NCI-H128 (cell line): ENCODE measurements around the gene NDUFAF2.
"Not testable (repeated sequence)": the region's sequence is repeated elsewhere in the genome, so short reads cannot be mapped to it uniquely, and the experiment has no call there.

Source experiments
- DNase-seq: peaks from one replicate; lab custom pipeline; 2025; ENCODE audit not compliant: unreplicated experiment; lab: John Stamatoyannopoulos, UW

The NDUFAF2 gene

DNA sequence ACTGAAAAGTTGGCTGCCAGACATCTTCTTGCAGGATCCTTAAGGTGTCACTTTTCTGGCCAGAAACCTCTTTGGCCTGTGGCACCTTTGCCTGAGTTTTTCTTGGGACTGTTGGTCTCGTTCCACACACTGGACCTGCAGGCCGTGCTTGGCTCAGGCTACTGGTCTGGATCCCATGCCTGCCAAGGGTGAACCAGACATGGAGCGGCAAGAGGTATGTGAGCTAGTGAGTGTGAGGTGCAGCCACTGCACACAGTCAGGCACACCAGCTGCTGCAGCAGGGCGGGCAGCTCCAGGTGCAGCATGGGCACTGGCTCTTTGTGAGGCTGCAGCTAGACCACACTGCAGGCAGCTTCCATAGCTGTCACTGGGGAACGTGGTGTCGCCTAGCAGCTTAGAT, 47.9 kb downstream of the NDUFAF2 start:
- no peak for DNase-seq

DNA sequence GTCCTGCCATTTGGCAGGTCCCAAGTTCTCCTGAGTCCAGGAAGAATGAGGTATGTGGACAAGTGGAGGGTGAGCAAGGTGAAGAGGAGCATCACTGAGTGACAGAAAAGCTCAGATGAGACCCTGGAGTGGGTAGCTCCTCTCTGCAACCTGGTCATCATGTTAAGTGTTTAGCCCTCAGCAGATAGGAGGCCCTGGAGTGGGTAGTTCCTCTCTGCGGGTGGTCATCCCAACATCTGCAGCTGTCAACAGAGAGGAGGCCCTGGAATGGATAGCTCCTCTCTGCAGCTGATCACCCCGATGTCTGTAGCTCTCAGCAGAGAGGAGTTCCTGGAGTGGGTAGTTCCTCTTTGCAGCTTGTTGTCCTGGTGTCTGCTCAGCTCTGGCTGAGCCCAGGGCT, 48.4 kb downstream of the NDUFAF2 start:
- DNase-seq: no peak

DNA sequence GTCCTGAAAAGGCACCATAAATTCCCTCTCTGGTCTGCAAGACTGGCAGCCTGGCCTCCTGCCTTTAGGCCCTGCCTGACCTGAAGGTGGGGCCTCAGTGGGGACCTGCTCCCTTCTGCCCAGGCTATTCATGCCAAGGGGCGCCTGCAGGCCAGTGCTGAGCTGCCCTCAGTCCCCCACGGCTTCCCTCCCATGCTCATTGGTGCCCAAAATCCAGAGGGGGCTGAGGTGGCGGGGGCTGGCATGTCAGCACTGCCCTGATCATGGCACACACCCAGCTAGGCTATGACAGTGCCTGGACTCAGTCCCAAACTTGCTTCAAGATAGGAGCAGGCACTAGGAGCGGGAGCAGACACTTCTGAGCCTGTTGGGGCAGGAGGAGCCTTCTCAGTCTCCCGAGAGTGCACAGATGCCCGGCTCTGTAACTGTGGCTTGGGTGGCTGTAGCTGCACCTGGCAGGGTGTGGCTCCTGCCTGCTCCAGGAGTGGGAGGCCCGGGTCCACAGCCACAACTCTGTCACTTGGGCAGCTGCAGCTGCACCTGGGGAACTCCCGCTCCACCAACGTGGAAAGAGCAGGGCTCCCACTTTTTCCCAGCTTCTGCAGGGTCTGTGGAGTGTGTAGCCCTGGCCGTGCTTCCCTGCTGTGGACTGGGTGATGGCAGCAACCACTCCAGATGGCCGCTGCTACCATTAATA, 49.0 kb downstream of the NDUFAF2 start:
- DNase-seq: no peak

DNA sequence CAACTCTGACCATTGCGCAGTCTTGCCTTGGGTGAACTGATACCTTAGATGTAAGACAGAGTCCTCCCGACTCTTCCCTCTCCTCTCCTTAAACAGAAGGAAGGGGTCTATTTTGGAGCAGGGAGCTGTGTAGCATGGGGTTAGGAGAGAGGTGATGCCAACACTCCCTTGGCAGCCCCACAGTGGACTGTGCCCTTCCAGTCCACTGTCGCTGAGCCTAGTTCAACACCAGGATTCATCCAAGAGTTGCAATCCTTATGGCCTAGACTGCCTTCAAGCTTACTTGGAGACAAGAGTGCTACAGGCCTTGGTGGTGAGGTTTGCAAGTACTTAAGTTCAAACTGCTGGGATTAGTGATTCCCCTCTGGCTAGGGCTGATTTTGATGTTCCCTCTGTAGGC, 51.4 kb downstream of the NDUFAF2 start:
- DNase-seq: no peak

DNA sequence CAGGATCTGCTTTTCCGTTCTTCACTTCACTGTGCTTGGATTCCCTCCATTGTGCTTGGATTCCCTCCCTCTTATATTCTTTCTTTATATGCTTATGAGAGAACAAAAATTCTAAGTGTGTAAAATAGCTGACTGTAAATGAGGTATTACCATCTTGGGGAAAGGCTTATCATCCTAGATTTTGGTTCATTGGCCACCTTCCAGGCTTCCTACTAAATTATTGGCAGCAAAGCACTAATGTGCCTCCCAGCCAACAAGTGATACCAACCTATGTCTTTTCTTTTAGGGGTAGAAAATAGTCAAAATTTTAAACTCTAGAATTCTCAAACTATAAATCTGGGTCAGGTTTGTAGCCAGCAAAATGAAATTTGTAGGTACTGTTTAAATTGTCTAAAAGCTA, 52.7 kb downstream of the NDUFAF2 start:
- no peak for DNase-seq

DNA sequence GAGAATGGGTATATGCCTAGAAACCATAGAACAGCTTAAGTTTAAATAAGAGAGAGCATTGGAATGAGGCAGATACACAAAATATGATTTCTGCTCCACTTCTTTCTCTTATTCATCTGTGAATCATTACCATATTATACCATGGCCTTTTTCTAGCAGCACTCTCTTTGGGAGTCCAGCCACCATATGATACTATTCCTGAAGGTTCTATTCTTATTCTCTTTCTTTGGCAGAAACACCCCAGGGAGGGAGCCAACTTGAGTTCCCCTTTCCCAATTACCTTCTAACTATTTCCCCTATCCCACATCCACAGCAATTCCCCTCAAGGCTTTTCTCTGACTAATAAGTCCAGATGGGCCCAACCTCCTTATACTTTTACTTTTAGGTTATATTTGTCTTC, 55.9 kb downstream of the NDUFAF2 start:
- no peak for DNase-seq

DNA sequence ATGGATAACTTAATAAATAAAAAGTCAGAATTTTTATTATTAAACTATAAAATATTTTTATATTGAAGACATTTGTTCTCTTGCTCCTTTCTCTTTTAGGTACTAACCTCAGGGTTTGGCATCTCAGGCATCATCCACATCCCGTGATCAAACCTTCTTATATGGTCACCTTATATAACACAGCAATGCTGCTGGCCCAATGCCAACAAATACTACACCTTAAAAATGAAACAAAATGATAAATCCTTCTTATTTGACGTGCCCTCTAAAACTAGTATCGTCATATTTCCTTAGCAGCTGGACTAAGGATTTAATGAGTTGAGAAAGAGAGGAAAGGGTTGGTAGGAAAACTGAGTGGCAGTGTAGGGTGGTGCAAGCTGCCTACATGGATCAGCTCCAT, 56.6 kb downstream of the NDUFAF2 start:
- DNase-seq: no peak

DNA sequence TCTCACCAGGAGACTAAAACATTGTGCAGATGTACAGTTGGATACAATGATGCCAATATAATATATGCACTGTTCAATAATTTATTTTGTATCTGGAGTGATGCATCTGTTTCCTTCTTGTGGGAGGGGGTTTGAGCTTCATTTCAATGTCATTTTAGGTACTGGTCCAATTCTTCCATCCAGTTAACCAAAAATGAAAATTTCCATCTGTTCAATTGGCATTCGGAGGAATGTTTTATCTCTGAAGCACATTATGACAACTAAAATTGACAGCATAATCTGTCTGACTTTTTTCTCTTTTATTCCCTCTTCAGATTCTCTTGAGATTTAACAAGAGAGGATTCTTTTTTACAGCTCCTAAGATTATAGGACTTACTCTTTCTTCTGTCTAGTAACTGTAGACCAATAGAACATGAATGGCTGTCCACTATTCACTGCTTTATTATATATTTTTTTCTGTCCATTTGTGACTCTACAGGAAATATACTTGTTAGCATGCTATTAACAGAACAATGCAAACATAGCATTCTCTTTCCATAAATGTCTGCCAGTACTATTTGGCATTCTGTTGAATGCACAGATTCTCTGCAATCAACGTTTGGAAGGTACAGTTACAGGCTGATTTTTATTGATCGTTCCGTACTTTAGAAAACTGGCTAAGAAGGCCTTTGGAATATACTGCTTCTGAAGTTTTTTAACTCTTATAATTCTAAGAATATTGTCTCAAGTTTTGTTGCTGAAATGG, 57.8 kb downstream of the NDUFAF2 start:
- DNase-seq: no peak

DNA sequence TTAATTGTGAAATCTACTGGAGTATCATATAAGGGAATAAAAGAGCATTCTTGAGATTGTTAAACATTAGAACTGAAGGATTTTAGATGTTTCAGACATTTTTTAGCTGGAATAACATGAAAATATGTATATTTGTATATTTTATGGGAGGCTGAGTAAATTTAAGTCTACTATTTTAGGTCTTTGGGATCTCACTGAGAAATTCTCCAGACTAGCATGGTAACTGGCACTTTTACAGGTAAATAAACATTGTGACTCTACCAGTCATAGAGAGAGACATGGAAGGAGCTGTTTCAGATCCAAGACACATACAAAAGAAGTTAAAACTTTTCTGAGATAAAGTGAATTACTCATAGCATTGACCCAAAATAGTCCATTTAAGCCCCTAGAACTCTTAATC, 59.4 kb downstream of the NDUFAF2 start:
- DNase-seq: no peak

DNA sequence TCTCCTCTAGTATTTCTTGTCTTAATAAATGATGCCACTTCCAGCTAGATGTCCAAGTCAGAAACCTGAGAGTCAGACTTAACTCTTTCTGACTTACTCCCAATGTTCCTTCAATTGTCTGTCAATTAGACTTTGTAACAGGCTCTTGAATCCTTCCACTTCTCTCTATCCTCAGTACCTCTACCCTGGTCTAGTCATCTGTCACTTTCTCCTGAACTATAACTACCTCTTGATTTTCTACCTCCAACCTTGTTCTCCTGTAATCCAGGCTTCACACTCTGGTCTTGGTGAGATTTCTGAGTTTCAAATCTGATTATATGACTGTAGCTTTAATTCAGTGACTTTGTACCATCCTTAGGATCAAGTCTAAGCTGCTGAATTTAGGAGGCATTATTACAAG, 64.9 kb downstream of the NDUFAF2 start:
- no peak for DNase-seq

DNA sequence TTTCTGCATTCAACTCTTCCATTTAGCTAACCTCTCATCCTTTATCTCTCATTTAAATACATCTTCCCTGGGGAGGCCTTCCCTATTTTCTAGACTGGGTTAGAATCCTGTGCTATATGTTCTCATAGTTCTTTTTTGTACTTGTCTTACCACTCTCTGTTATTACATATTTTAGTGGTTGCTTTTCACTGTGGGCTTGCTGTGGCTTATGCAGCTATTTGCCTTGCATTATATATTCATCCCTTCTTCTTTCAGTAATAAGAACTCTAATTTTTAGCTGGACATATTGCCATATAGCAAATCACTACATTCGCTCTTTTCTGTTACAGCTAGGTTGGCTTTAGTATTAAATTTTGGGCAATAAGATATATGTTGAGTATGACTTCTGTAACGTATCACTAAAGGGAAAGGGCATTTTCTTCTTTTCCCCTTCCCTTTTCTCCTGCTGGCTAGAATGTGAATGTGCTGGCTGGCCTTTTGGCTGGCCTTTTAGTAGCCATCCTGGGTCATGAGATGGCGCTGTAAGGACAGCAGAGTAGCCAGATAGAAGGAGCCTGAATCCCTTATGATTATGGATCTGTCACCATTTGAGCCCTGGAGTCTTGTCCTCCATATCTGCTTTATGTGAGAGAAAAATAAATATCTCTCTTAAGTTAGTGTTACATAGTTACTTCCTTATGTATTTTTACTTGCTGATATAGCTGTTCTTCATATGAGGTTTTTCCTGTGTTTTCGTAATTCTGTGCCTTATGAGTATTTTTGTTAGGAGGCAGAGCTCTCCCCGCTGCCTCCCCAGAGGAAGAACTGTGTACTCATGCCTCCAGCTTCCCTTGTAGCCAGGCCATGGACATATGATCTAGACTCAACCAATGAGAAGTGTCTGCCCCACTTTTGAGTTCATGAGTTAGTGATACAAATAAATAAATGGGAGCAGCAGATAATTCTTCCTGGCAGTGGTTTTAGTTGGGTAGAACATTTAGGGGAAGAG, 65.8 kb downstream of the NDUFAF2 start:
- DNase-seq: no peak

DNA sequence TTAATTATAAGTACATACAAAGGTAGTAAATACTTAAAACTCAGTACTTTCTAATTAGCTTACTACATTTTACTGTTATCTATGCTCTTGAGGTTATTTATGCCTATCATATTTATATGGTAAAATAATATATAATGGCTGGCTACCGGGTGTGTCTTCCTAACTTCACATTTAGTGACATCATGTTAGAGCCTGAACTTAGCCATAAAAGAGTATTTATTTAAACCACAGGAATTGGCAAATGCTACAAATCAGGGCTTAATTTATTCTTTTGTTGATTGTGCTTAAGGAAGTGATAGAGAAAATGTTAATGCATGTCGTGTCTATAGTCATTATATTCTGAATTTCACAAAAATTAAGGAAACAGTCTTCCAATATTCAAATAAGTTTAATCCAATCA, 73.1 kb downstream of the NDUFAF2 start:
- no peak for DNase-seq

DNA sequence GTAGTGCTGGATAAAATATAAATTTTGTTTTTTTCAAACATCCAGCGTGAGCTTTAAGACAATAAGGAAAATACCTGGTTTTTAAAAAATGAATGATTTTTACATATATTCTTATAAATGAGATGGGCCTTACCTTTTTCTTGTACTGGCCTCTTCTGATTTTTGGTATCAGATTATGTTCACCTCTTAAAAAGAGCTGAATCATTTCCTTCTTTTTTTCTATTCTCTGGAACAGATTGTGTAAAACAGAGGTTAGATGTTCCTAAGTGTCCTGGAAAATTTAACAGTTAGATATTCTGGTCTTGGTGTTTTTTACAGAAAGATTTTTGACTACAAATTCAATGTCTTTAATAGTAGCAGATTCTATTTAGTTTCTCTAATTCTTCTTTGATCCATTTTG, 74.6 kb downstream of the NDUFAF2 start:
- no peak for DNase-seq

DNA sequence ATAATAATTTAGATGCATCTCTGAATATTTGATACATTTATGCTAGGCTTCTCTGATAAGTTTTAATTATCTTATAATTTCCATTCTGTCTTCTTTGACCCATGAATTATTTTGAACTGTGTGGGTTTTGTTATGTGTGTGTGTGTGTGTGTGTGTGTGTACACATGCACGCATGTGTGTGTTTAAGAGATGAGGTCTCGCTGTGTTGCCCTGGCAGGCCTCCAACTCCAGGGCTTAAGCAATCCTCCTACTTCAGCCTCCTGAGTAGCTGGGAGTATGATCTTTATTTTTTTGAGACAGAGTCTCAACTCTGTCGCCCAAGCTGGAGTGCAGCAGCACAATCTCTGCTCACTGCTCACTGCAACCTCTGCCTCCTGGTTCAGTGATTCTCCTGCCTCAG, 75.4 kb downstream of the NDUFAF2 start:
- DNase-seq: no peak

DNA sequence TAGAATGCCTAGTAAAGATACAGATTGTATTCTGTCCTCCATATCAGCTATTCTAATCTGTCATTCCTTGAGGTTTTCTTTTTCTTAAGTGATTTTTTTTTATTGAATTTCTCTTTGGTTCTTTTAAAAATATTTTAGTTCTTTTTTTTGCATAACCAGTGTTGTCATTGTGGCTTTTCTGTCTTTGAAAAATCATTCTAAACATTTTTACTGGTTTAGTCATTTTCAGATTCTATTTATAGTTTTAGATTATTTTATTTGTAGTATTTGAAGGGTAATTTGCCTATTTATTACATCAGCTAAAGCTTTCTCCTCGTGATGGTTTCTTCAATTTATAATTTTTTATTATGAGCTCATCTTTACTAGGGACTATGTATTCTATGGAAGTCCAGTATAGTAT, 78.1 kb downstream of the NDUFAF2 start:
- DNase-seq: no peak

DNA sequence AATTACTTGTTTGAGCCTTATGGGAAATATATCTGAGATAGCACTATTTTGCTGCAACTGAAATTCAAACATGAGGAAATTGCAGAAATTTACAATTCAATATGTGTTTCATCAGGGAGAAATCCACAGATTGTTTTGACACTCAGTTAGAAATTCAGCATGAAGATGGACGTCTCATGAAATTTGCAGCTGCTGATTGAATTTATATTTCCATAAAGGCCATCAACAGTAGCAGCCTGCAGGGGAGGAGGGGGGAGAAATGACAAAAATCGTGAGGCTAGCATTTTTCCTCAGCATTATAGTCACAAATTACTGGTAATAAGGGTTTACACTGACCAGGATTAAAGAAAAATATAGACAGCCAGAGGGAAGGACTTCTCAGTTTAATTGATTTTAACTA, 81.0 kb downstream of the NDUFAF2 start:
- no peak for DNase-seq

DNA sequence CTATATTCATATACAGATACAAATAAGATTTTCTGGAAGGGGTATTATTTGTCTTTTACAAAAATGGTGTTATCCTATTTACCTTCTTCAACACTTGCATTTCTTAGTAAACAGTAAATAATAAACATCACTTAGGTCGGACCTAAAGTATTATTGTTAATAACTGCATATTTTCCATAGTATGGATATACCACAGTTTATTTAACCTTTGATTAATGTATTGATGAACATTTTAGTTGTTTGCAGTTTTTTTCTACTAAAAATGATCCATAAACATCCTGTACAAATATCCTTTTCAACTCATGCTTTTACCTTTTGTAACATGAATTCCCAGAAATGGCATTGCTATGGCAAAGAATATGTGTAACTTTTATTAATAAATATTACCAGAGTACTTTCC, 83.4 kb downstream of the NDUFAF2 start:
- DNase-seq: no peak

DNA sequence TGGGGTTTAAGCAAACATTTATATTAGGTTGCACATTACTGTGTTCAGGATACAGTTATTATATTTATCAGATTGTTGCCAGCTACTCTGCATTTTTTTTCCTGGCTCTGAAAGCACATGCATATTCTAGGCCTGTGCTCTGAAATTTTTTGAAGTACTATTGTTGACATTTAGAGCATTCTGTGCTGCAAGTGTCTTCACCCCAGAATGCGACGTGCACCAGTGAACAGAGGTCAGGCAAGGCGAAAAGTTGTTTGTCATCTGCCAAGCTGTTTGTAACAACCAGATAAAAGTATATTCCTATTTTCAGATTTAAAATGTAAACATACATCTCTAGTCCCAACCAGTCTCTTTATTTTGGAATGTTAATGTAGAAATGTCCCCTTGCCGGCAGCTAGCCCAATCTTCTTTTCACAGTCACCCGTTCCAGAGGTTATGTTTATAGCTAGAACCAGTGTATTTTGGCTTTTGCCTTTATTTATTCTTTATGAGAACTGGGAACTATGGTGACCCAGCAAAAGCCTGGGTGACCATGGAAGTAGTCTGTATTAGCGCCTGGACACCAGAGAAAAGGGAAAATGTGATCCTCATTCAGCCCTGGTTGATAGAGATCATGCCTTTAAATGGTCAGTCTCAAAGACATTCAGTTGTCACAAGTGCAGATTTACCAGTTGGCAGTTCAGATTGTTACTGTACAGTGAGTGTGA, 84.6 kb downstream of the NDUFAF2 start:
- no peak for DNase-seq

DNA sequence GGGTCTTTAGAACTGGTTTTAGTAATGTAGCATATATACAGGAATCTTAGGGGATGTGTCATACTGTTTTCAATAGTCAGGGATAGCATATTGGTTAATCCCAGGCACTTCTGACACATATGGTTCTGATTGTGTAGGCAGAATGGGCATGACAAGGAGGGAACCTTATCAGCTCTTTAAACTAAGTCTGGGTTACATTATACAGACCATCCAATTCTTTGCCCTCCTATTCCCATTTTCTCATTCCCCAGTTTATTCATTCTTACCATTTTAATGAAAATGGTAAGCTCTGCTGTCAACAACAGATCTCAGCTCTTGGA, 85.1 kb downstream of the NDUFAF2 start:
- no peak for DNase-seq

DNA sequence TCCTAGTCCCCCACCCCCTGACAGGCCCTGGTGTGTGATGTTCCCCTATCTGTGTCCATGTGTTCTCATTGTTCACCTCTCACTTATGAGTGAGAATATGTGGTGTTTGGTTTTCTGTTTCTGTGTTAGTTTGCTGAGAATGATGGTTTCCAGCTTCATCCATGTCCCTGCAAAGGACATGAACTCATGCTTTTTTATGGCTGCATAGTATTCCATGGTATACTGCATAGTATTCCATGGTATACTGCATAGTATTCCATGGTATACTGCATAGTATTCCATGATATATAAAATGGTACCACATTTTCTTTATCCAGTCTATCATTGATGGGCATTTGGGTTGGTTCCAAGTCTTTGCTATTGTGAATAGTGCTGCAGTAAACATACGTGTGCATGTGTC, 86.3 kb downstream of the NDUFAF2 start:
- DNase-seq: not testable (repeated sequence)

DNA sequence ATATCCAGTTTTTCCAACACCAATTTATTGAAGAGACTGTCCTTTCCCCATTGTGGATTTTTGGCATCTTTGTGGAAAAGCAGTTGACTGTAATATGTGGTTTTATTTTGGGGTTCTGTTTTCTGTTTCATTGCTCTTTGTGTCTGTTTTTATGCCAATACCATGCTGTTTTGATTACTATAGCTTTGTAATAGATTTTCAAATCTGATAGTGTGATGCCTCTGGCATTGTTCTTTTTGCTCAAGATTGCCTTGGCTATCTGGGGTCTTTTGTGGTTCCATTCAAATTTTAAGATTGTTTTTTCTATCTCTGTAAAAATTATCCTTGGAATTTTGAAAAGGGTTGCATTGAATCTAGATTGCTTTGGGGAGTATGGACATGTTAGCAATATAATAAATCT, 99.5 kb downstream of the NDUFAF2 start:
- no peak for DNase-seq
